Suprapubic skin (tissue), 4 donors: Measurements from ENCODE around the gene ZNF804B.

Experiments used
- CTCF ChIP-seq, 2 donors: fragments of 200-600 bp in 1 of 2; fragments of 450-650 bp in 1 of 2; sonication (generic) in 1 of 2; IDR thresholded peaks; one replicate each; pipeline ENCODE4 v1.5.1; 2016 to 2019; ENCODE audit warnings: antibody characterized with exemption in 2 of 2, mild to moderate bottlenecking in 1 of 2, moderate library complexity in 1 of 2
- POLR2A ChIP-seq, 2 donors: fragments of 450-650 bp; IDR thresholded peaks; one replicate each; pipeline ENCODE4 v1.6.1; 2017; ENCODE audit warnings: antibody characterized with exemption in 2 of 2, mild to moderate bottlenecking in 2 of 2, moderate library complexity in 2 of 2
- POLR2AphosphoS5 ChIP-seq, 3 donors: sonication (generic); formaldehyde crosslinking; IDR thresholded peaks; one replicate each; pipeline ENCODE4 v1.6.1; 2017; ENCODE audit warnings: antibody characterized with exemption in 3 of 3

DNA sequence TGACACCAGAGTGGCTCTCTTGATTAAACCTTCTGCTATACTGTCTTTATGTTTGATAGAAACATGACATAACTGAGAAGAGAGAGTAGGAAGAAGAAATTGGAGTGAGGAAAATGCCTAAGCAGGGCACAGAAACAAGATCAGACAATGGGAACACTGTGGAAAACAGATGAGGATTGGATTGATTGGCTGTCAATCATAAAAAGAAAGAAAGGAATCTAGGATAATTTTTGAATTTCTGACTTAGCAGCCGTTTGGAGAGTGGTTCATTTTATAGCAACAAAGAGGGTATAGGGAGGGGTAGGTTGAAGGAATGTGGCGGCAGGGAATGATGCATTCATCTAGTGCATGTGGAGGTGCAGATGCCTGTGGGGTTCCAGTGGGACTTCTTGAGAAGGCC, 28.3 kb downstream of the ZNF804B start:
- no peak for TF ChIP-seq POLR2A (IDR thresholded peaks at IDR 0.05)
- TF ChIP-seq CTCF (IDR thresholded peaks at IDR 0.05), result no peak
- no peak for TF ChIP-seq POLR2AphosphoS5 (IDR thresholded peaks at IDR 0.05)
